ENCODE data around the gene SETD5. TPM values are rescaled to one million over a fixed set of nuclear protein-coding genes. Genes with fewer than 3 reads are reported as not detected.

The SETD5 gene
- polyA plus RNA-seq, 2 of the 4 experiments (the other 2 are of a cell fraction): 41.7 to 92.3 TPM

DNA sequence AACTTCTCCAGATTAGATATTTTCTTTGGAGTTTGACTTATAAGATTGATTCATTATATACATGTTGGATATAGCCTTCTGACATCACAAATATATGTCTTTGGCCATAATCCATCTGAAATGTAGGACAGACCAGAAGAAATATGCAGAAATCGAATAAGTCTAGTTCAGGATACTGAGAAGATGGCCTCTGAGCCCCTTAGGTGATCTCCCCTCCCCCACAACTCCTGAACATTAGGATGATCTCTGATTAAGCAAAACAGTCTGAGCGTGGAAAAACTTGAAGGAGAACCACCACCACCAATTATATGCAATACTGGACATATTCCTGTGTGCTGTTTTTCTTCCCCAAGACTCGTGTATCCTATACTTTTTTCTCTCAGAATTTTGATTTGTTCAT, 3.2 kb downstream of the SETD5 start:
- no peaks in the 10 kb centered on the region for H3K9me3 ChIP-seq
- peak overlapping the region; percentile 94 for H3K4me2 ChIP-seq
- peak overlapping the region; percentile 47 to 99; a peak in 4 of 6 replicates for H3K27ac ChIP-seq
- no peak for ATAC-seq
- ChIA-PET POLR2A (interaction anchor here (1.6 to 1.8 kb wide), 2 partner anchors 20 to 38 kb away, joined by 6 to 7 read pairs; partner anchors contain the start of gene THUMPD3), CTCF (interaction anchor here (1.9 kb wide), 1 partner anchor 38 kb away, joined by 5 read pairs; the partner anchor contains the start of gene THUMPD3)
- H3K4me3 ChIP-seq: peak overlapping the region; percentile 84
- no peak for DNase-seq (ENCODE audit: low read depth in 1 of 2, low spot score in 1 of 2)
- FAIRE-seq: no peak
- H3K4me1 ChIP-seq: peaks cover 57% of the 10 kb centered on the region
- WGBS (ENCODE audit: missing lambda C conversion rate): 17% methylated on average over 3 of the region's 3 CpGs
- TF ChIP-seq CEBPB (IDR thresholded peaks at IDR 0.05): no peak
- no peak for TF ChIP-seq KDM1A (IDR thresholded peaks at IDR 0.05; ENCODE audit: low read depth)
- TF ChIP-seq NPAS2 (CRISPR knock-in tag; IDR thresholded peaks at IDR 0.05; ENCODE audit: borderline replicate concordance): no peak
- TF ChIP-seq HDAC2 (IDR thresholded peaks at IDR 0.05): no peak
- no peak for TF ChIP-seq HEYL (CRISPR knock-in tag; IDR thresholded peaks at IDR 0.05)
- TF ChIP-seq EP300 (IDR thresholded peaks at IDR 0.05): no peak
- no peak for TF ChIP-seq EHF (CRISPR knock-in tag; IDR thresholded peaks at IDR 0.05)
- TF ChIP-seq POLR2AphosphoS2 (conservative IDR thresholded peaks at IDR 0.05; ENCODE audit: low read length): no peak
- no peak for TF ChIP-seq HOXB5 (CRISPR knock-in tag; IDR thresholded peaks at IDR 0.05)
- no peak for TF ChIP-seq ZSCAN20 (CRISPR knock-in tag; IDR thresholded peaks at IDR 0.05)
- no peak for TF ChIP-seq KDM5A (IDR thresholded peaks at IDR 0.05)
- no peak for TF ChIP-seq PHF8 (IDR thresholded peaks at IDR 0.05; ENCODE audit: borderline replicate concordance, low read depth)
- TF ChIP-seq HOXB13 (CRISPR knock-in tag; IDR thresholded peaks at IDR 0.05; ENCODE audit: low read depth): no peak
- no peak for TF ChIP-seq MAX (IDR thresholded peaks at IDR 0.05)
- no peak for TF ChIP-seq ZNF302 (CRISPR knock-in tag; IDR thresholded peaks at IDR 0.05)
- TF ChIP-seq, protein P1, sequence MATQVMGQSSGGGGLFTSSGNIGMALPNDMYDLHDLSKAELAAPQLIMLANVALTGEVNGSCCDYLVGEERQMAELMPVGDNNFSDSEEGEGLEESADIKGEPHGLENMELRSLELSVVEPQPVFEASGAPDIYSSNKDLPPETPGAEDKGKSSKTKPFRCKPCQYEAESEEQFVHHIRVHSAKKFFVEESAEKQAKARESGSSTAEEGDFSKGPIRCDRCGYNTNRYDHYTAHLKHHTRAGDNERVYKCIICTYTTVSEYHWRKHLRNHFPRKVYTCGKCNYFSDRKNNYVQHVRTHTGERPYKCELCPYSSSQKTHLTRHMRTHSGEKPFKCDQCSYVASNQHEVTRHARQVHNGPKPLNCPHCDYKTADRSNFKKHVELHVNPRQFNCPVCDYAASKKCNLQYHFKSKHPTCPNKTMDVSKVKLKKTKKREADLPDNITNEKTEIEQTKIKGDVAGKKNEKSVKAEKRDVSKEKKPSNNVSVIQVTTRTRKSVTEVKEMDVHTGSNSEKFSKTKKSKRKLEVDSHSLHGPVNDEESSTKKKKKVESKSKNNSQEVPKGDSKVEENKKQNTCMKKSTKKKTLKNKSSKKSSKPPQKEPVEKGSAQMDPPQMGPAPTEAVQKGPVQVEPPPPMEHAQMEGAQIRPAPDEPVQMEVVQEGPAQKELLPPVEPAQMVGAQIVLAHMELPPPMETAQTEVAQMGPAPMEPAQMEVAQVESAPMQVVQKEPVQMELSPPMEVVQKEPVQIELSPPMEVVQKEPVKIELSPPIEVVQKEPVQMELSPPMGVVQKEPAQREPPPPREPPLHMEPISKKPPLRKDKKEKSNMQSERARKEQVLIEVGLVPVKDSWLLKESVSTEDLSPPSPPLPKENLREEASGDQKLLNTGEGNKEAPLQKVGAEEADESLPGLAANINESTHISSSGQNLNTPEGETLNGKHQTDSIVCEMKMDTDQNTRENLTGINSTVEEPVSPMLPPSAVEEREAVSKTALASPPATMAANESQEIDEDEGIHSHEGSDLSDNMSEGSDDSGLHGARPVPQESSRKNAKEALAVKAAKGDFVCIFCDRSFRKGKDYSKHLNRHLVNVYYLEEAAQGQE (IDR thresholded peaks at IDR 0.05): no peak
- no peak for TF ChIP-seq RAD21 (conservative IDR thresholded peaks at IDR 0.05 in 1 of 2, IDR thresholded peaks at IDR 0.05 in 1 of 2)

GRCh38 chr3:9401986-9402385, 4.6 kb downstream of the SETD5 start:
- H3K4me2 ChIP-seq: peak overlapping the region; percentile 94
- FAIRE-seq: no peak
- WGBS (ENCODE audit: missing lambda C conversion rate): 12% methylated on average over 4 of the region's 4 CpGs
- H3K9me3 ChIP-seq: no peaks in the 10 kb centered on the region
- ATAC-seq: no peak
- ChIA-PET POLR2A (no interaction called here), CTCF (interaction anchor here (1.6 to 3.9 kb wide), 2 partner anchors 20 to 39 kb away, joined by 5 to 22 read pairs; partner anchors contain the start of gene THUMPD3)
- no peak for DNase-seq (ENCODE audit: low read depth in 1 of 2, low spot score in 1 of 2)
- peak overlapping the region; percentile 84 for H3K4me3 ChIP-seq
- peak overlapping the region; percentile 21 to 65; a peak in 5 of 6 replicates for H3K27ac ChIP-seq
- H3K4me1 ChIP-seq: peaks cover 70% of the 10 kb centered on the region
- no peak for TF ChIP-seq HES2 (IDR thresholded peaks at IDR 0.05)
- no peak for TF ChIP-seq POLR2A (IDR thresholded peaks at IDR 0.05; ENCODE audit: low read length)
- no peak for TF ChIP-seq CHD4 (IDR thresholded peaks at IDR 0.05; ENCODE audit: borderline replicate concordance)
- TF ChIP-seq MAZ (IDR thresholded peaks at IDR 0.05; ENCODE audit: borderline replicate concordance, low read depth, low read length): no peak
- TF ChIP-seq FOSB (CRISPR knock-in tag; IDR thresholded peaks at IDR 0.05): no peak
- TF ChIP-seq, protein P2, sequence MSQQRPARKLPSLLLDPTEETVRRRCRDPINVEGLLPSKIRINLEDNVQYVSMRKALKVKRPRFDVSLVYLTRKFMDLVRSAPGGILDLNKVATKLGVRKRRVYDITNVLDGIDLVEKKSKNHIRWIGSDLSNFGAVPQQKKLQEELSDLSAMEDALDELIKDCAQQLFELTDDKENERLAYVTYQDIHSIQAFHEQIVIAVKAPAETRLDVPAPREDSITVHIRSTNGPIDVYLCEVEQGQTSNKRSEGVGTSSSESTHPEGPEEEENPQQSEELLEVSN (IDR thresholded peaks at IDR 0.05; ENCODE audit: borderline replicate concordance, low read depth): no peak
- TF ChIP-seq ZC3H11A (IDR thresholded peaks at IDR 0.05): no peak
- TF ChIP-seq NR3C1 (IDR thresholded peaks at IDR 0.05): no peak
- no peak for TF ChIP-seq TP53 (CRISPR knock-in tag; IDR thresholded peaks at IDR 0.05)
- no peak for TF ChIP-seq HOXA7 (CRISPR knock-in tag; IDR thresholded peaks at IDR 0.05)
- TF ChIP-seq CBX2 (IDR thresholded peaks at IDR 0.05; ENCODE audit: borderline replicate concordance, low read depth): no peak
- TF ChIP-seq JUNB (IDR thresholded peaks at IDR 0.05): no peak
- TF ChIP-seq ZSCAN20 (CRISPR knock-in tag; IDR thresholded peaks at IDR 0.05): no peak
- TF ChIP-seq, protein P3, sequence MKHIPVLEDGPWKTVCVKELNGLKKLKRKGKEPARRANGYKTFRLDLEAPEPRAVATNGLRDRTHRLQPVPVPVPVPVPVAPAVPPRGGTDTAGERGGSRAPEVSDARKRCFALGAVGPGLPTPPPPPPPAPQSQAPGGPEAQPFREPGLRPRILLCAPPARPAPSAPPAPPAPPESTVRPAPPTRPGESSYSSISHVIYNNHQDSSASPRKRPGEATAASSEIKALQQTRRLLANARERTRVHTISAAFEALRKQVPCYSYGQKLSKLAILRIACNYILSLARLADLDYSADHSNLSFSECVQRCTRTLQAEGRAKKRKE (CRISPR knock-in tag; IDR thresholded peaks at IDR 0.05; ENCODE audit: low read depth): no peak
- TF ChIP-seq MAX (IDR thresholded peaks at IDR 0.05): no peak
- no peak for TF ChIP-seq RFX5 (IDR thresholded peaks at IDR 0.05)
- TF ChIP-seq RARB (CRISPR knock-in tag; IDR thresholded peaks at IDR 0.05): no peak
- TF ChIP-seq HMGXB4 (CRISPR knock-in tag; IDR thresholded peaks at IDR 0.05; ENCODE audit: borderline replicate concordance): no peak

Data from A549 (cell line).